ENCODE results near the gene ANKRD34A.

The ANKRD34A gene

GRCh38 chr1:145965119-145965744 is 857 bp upstream of the ANKRD34A start:
- no peak for DNase-seq (ENCODE audit: low spot score)

- DNase-seq (ENCODE audit: low spot score): no peak
Measured at GRCh38 chr1:145963265-145964019, 933 bp downstream of the ANKRD34A start.

DNA sequence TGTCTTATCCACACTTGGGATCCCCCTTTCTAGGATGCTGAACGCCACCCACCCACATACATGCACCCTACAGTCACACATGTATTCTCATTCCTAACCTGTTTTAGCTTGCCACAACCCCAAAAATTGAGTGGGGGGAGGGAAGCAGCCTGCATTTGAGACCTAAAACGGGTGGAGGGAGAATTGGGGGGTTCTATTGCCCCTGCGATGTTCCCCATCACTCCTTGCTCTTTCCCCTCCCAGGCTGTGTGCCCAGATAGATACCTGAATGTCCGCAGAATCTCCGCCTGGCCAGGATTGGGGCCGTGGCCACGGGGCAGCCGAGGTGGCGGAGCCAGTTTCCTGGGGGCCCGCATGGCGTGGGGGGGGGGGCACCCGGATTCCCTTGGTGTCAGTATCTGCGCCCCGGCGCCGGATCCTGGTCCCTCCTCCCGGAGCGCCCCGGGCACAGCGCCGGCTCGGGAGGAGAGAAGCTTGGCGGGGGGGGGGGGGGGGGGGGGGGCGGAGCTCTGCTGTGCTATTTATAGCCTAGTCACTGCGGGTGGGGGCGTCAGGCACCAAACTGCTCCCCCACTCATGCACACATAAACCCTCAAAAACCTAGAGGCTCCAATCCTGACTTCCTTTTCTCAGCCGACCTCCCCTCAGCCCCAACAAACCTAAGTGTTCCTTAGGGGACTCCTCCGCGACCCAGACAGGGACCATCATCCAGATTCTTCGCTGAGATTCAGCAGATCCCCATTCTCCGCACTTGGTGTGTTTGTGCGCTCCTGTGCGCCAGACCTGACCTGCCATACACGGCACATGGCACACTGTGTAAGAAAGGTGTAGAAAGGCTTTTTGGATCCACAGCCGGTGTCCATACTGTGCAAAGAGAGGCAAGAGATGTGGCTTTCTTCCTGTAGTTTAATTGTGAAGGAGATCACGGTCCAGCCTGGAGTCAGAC is 1.9 kb downstream of the ANKRD34A start:
- no peak for DNase-seq (ENCODE audit: low spot score)

DNA sequence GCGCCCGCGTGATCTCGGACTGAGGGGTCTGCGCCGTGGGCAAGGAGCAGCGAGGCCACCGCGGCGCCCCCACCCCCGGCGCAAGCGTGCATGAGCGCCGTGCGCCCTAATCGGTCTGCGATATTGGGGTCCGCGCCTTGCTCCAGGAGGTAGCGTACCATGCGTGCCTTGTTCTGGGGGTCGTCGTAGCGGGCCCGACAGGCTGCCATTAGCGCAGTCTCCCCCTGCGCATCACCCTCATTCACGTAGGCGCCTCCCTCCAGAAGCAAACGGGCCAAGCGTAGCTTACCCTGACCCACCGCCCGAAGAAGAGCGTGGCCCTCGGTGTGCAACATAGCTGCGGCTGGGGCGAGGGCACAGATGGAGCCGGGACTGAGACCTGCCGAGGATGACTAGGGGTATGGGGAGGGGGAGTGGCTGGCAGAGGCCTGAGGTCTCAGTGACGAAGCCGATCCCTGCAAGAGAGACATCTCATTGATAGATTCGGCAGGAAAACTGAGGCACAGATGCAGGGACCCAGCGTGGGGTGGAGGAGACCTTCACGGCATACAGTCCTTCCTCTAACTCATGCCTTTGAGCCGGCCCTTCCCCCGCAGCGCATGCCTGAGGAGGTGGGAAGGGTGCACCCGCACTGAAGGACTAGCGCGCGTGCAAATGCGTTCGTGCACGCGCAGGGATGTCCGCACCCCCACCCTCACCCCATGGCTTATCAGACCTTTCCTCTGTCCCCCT is 2.8 kb downstream of the ANKRD34A start:
- DNase-seq (ENCODE audit: low spot score): peak; percentile 54

GRCh38 chr1:145961109-145961424 is 3.3 kb downstream of the ANKRD34A start:
- DNase-seq (ENCODE audit: low spot score): no peak

DNA sequence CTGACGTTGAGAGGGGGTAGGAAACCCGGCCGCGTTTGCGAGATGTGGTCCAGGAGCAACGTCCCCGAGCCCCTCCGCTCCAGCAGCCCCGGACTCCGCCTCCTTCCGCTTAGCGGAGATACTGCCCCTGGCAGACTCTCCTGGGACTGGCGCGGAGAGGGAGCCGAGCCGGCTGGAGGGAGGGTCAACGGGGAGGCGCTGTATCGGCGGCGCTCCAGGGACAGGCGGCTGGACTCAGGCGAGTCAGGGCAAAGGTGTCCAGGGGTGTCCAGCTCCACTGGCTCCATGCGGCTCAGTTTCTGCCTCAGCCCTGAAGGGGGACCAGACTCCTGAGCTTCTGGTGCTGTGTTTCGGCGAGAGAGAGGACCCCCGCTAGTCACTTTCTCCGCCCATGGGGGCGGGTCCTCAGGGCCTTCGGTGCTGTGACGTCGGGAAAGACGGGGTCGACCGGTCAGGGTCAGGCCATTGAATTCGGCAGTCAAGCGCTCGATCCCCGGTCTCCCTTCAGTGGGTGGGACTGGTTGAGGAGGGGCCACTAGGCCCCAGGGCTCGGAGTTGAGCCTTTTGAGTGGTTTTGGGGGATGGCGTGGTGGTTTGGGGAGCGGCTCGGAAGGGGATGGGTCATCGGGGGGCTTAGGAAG is 3.8 kb downstream of the ANKRD34A start:
- no peak for DNase-seq (ENCODE audit: low spot score)

GRCh38 chr1:145959957-145960467 is 4.4 kb downstream of the ANKRD34A start:
- DNase-seq (ENCODE audit: low spot score): no peak

DNA sequence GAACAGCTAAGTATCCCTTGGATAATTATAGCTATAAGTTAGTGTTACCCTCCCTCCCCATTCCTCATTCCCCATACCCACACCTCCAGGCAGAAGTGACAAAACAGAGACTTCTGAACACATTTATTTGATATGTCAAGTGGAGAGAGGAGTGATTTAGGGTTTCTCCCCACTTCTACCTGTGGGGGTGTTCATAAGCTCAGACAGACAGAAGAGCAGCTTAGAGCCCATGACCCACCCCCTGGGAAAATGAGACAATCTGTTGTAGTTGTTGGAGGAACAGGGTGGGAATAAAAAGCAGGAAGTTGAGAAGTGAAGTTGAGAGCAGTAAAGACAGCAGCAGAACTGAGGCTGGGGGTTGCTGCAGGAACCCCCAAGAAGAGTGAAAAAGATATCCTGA is 5.0 kb downstream of the ANKRD34A start:
- DNase-seq (ENCODE audit: low spot score): no peak

GRCh38 chr1:145958734-145959133 is 5.6 kb downstream of the ANKRD34A start:
- DNase-seq (ENCODE audit: low spot score): no peak

GRCh38 chr1:145957443-145958319 is 6.7 kb downstream of the ANKRD34A start, which contains the start of gene LIX1L:
TSS of gene LIX1L (minus strand) at chr1:145958017. CDS start at chr1:145957927, 90 bp downstream.
- DNase-seq (ENCODE audit: low spot score): peak; percentile 98

GRCh38 chr1:145956781-145957442 is 7.5 kb downstream of the ANKRD34A start:
- DNase-seq (ENCODE audit: low spot score): no peak

GRCh38 chr1:145956361-145956760 is 8.0 kb downstream of the ANKRD34A start:
- DNase-seq (ENCODE audit: low spot score): no peak

- DNase-seq (ENCODE audit: low spot score): no peak
Measured at GRCh38 chr1:145955436-145955835, 8.9 kb downstream of the ANKRD34A start.

GRCh38 chr1:145953861-145954260 is 10.5 kb downstream of the ANKRD34A start:
- DNase-seq (ENCODE audit: low spot score): no peak

DNA sequence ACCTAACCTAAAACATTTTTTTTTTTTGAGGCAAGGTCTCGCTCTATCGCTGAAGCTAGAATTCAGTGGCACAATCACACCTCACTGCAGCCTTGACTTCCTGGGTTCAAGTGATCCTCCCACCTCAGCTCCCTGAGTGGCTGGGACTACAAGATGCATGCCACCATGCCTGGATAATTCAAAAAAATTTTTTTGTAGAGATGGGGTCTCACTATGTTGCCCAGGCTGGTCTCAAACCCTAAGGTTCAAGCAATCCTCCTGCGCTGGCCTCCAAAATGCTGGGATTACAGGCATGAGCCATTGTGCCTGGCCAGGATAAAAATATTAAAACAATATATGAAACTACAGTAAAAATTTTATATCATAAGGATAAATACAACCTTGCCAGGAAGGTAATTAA is 11.5 kb downstream of the ANKRD34A start:
- DNase-seq (ENCODE audit: low spot score): no peak

DNA sequence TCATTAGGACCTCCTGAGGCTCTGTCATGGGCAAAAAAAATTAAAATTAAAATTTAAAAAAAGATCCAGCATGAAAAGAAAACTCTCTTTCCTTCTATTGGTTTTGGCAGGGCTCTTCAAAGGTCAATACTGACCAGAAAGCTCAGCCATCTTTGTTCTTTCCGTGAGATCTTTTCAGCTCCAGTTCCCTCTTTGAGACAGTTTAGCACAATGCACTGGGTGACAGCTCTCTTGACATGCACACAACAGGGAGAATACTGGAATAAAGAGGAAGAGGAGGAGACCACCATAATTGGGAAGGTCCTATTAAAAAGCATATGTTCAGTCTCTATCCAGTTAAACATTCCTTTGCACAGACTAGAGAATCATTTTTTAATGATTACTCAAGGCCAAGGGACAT is 12.8 kb downstream of the ANKRD34A start:
- DNase-seq (ENCODE audit: low spot score): no peak

- no peak for DNase-seq (ENCODE audit: low spot score)
Measured at GRCh38 chr1:145949219-145949618, 15.2 kb downstream of the ANKRD34A start.

DNA sequence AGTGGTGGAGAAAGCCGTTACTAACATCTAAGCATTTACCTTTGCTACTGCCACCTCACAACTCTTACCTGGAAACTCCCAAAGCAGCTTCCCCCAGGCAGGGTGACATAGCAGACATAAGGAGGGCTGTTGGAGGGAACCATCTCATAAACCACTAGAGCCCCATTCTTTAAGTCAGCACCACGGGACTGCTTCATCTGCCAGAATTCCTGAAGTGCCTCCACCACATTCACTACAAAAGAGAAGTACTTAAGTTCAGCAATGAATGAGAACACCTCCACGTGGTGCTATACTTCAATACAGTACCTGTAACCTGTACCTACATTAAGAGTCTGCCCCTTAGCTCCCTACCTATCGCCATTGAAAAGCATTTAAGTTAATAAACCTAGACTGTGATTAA is 16.8 kb downstream of the ANKRD34A start:
- no peak for DNase-seq (ENCODE audit: low spot score)

DNA sequence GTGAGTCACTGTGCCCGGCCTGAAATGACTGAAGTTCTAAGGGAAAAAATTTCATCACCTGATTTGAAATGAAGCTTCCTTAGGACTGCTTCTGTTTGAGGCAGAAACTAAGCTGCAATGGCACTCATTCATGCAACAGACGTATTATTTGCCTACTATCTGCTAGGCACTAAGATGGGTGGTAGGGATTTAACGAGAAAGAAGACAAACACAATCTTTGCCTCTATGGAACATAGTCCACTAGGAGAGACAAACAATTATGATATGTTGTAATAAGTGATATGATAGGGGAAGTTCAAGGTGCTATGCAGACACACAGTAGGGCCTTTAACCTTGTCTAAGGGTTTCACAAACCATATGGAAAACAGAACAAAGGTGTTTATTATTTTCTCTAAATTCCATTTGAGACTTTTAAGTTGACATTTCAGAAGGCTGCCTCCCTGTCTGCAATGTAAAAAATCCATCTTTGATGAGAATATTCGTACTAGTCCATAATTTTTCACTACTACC is 17.8 kb downstream of the ANKRD34A start:
- no peak for DNase-seq (ENCODE audit: low spot score)

- DNase-seq (ENCODE audit: low spot score): no peak
Measured at GRCh38 chr1:145944532-145944931, 19.8 kb downstream of the ANKRD34A start.
